LHCN-M2 (cell line): ENCODE results near the gene TRMT1. TPM values are rescaled to one million over a fixed set of nuclear protein-coding genes. Genes with fewer than 3 reads are reported as not detected.

Experiments
- DNase-seq: peaks from one replicate; pipeline ENCODE4 v3.0.0-alpha.2; 2012; ENCODE audit warnings: low read depth
- total RNA-seq: library from RNA; depleted of rRNA; stranded (reverse); fragments of >200 nt; gene quantifications from 2 replicates; pipeline ENCODE4 v1.2.3, GENCODE V29; 2014

Gene TRMT1
- total RNA-seq, 1 experiment from 2014 or later, result 39.6 TPM

DNA sequence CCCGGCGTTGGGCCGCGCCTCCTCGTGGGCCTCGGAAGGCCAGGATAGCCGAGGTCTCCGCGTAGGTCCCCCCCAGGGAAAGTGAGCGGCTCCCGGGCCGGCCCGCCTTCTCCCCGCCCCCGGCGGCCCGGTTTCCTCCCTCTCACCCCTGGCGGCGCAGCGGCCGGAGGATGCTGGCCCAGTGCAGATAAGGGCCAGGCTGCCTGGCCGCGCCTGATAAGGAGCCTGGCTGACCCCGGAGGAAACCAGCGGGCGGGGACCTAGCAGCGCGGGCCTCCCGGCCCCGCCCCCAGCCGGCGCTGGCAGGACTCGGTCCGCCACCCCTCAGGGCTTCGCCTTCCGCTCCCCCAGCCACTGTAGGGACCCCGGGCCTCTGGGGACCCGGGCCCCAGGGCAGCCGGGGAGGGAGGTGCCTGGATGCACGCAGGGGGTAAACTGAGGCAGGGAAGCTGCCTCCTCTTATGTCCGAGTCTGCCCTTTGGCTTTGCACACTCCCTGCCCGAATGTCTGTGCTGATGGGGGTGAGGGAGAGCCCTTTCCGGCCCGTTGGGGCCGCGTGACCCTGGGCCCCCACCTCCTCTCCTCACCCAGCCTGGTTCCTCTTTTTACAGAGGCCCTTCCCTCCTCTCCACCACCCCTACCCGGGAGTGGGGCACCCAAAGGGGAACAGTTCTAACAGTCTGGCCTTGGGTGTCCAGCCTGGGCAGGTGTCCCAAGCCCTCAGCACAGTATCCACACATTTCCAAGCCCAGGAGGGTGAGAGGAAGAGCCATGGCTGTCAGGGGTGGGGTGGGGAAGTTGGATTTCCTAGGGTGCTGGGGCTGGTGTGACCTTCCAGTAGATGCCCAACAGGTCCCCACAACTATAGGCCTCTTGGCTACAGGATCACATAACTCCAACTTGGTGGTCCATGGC lies 13.6 kb downstream of the TRMT1 start, which contains the start of gene LYL1:
TSS of gene LYL1 (minus strand) at position 193 of the 915 bp plus-strand sequence. CDS start 1,687 bp downstream, outside the sequence.
- no peak for DNase-seq

DNA sequence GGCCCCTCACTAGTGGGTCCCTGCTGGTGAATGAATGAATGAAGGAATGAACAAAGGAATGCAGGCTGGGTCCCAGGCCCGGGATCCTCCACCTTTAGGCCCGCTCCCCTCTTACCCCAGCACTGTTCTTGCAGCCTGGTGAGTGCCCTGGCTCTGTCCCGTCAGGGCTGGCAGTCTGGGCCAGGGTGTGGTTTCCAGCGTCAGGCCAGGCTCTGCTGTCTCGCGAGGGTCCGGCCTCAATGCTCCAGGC lies 14.2 kb downstream of the TRMT1 start:
- no peak for DNase-seq

- no peak for DNase-seq
These were observed 14.7 kb downstream of the TRMT1 start for GRCh38 chr19:13101590-13102415.

- DNase-seq, result no peak
These were observed 15.5 kb downstream of the TRMT1 start for GRCh38 chr19:13100841-13101589.

DNA sequence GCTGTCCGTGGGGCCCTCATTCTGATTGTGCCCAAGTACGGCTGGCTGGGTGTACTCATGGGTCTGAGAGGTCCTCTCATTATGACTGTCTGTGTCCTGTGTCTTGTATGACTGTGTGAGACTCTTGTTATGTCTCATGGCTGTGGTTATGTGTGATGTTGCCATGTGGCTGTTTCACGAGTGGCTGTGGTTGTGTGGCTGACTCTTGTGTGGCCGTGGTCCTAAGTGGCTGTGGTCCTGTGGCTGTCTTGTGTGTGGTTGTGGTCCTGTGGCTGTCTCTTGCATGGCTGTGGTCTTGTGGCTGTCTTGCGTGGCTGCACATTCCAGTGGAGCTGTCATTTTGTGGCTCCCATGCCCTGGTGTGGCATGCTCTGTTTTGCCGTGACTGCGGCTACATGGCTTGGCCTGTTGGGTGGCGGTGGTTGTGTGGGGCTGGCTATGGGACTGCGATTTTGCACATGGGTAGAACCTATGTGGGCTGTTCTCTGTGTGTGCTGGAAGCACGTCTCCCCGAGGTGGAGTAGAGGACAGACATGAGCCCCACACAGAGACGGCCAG lies 16.4 kb downstream of the TRMT1 start:
- no peak for DNase-seq

- DNase-seq, result no peak
These were observed 17.2 kb downstream of the TRMT1 start for GRCh38 chr19:13099073-13099999.

DNA sequence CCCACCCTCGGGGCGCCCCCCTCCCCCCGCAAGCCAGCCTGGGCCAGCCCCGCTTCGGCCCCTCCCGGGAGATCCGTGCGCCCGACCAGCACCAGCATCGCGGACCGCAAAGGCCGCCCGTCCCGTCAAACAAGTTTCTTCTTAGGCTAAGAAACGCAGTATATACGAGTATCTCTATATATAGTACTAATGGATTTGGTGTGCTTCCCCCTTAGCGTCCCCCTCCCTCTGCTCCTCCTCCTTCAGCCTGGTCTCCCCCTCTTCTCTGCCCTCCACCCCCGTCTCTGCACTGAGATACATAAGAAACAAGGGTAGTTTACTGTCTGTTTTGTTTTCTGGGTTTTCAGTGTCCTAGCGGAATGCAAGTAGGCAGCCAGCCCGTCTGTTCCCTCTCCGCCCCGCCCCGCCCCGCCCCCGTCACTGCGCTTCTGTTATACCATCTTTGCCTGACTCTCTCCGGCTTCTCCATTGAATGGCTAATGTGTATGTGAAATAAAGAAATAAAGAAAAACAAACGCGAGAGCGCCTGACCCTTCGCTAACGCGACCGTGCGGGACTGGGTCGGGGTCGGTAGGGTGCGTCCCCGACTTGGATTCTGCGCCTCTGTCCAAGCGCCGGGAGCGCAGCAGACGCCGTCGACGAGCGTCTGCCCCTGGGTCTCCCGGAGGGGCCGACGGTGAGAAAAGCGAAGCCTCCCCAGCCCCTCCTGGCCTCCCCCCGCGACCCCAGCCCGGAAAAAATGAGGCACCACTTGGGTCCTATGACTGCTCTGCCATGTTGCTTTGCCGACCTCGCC lies 18.1 kb downstream of the TRMT1 start:
- DNase-seq, result no peak

GRCh38 chr19:13097463-13098258 lies 18.9 kb downstream of the TRMT1 start:
- DNase-seq, result no peak

DNA sequence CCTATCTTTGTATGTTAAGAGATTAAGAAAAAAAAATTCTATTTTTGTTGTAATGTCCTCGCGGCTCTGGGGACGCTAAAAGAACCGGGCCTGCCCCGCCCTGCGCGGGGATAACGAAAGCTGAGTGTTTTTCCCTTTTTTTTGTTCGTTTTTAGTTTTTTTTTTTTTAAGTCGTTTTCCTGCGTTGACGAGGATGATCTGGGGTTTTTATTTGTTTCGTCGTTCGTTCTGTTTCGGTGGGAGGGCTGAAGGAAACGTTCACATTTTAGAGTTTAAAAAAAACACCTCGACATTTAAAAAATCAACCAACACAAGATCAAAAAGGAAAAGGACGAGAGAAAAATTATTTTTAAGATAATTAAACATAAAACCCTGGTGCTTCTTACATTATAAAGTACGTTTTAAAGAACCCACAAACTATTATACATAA lies 19.5 kb downstream of the TRMT1 start:
- no peak for DNase-seq

DNA sequence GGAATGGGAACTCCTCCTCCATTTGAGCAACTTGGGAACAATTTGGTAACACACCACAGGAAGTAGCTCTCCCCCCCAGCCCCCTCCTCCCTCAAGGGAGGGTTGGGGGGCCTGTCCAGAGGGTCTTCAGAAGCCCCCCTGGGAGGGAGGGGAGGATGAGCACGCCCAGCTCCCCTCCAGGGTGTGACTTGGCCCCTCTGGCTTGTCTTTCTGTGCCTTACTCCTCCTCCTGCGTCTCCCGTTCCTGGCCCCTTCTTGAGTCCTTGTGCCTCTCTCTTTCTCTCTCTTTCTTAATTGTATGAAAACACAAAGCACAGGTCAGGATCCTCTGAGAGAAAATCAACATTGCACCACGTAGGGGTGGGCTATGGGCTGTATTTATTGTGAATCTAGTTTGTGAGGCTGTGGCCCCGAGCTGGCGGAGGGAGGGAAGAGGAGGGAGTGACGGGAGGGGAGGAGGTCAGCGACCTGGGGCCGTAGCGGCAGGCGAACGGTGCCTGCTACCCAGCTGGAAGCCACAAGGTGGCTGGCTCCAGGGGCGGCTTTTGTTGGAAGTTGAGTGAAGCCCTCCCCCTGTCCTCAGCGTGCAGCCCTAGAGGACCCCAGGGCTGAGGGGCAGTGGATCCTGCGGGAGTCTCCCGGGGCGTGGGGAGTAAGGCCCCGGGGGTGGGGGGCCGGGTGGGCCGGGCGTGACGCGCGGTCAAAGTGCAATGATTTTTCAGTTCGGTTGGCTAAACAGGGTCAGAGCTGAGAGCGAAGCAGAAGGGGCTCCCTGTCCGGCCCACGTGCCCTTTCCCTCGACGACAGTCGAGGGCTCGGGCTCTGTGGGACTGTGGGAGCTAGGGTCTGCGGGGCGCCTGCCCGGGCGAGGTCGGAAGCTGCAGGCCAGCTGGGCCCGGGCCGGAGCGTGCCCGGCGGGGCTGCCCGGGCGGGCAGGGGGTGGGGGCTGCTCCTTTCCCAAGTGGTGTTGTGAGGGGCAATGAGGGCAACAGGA lies 20.3 kb downstream of the TRMT1 start:
- no peak for DNase-seq

GRCh38 chr19:13095393-13095784 lies 21.2 kb downstream of the TRMT1 start:
- DNase-seq, result no peak

DNA sequence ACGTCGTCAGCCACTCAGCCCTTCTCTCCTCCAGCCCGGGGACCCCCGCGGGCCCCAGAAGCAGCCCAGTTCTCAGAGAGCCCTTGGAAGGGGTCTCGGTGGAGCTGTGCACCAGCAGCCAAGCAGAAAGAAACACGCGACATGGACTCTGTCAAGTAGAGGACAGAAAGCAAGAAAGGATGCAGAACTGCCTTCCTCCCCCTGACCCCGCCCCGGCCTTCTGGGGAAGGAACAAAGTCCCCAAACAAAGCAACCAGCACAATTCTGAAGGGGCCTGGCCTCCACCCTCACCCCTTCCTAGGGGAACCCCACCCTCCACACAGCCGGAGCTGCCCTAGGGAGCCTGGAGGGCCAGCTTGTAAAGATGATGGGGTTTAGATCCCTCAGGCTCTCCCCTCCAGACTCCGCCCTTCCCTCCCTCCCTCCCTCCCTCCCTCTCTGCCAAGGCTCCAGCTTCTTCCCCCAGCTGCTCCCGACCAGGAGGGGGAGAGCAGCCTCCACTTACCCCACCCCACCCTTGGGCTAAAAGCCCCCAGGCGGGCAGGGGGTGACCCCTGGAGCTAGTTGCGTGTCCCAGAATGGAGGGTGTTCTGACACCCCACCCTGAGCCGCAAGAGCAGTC lies 21.7 kb downstream of the TRMT1 start:
- no peak for DNase-seq

DNA sequence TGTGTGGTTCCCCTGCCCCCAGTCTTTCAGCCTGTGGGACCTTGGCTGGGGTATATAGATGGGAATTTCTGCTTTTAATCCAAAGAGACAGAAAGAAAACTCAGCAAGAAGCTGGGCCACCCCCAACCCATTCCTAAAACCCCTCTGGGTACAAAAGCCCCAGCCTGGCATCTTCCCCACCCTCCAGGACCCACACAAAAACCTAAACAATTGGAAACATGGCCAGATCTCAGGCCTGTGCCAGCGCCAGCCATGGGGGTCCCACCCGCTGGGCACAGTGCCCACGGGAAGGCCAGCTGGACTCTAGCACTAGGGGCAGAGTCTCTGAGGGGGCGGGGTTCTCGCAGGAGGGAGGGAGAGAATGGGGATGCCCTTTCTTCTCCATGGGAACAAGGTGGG lies 22.4 kb downstream of the TRMT1 start:
- DNase-seq, result no peak

GRCh38 chr19:13093407-13094105 lies 23.0 kb downstream of the TRMT1 start:
- DNase-seq, result peak; percentile 70

DNA sequence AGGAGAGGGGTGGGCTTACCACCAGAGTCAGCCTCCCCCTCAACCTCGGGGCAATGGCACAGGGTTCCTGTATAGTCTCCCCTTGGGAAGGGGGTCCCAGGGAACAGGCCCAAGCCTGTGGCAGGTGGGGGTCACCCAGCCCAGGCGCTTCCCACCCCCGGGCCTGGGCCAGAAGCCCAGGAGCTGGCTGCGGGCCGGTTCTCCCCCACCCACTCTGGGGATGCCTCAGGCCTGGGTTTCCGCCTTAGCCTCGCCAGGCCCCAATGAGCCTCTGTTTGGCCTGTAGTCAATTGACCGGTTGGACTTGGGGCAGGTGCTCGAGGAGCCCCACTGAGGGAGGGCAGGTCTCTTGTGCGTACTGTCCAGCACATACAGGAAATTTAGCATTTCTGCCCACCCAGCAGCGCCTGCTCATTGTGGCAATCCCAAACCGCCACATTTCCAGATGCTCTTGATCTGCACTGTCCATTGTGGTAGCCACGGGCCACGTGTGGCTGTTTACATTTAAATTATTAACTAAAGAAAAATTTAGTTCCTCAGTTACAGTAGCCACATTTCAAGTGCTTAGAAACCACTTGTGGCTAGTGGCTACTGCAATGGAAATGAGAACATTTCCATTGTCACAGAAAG lies 23.8 kb downstream of the TRMT1 start:
- no peak for DNase-seq

GRCh38 chr19:13092158-13092543 lies 24.4 kb downstream of the TRMT1 start:
- no peak for DNase-seq
